ENCODE results near the gene SLAMF7. TPM values are rescaled to one million over a fixed set of nuclear protein-coding genes. Genes with fewer than 3 reads are reported as not detected.

SLAMF7 gene
- total RNA-seq, 4 donors from 2014 or later, result 2.5 to 3.9 (median 2.7) TPM

DNA sequence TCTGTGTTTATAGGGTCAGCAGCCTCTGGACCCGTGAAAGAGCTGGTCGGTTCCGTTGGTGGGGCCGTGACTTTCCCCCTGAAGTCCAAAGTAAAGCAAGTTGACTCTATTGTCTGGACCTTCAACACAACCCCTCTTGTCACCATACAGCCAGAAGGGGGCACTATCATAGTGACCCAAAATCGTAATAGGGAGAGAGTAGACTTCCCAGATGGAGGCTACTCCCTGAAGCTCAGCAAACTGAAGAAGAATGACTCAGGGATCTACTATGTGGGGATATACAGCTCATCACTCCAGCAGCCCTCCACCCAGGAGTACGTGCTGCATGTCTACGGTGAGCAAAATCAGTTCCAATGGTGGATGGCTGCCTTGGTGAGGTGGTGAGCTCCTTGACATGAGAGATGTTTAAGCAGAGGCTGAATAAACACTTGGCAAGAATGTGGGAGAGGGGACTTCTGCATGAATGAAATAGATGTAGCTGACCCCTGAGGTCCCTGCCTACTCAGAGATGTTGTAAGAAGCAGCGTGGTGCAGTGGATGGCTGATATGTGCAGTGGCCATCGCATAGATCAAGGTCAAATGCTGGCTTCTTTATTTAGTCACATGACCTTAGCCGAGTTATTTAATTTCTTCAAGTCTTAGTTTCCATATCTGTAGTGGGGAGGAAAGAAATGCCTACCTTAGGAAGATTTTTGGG is 9.3 kb downstream of the SLAMF7 start:
- no peak overlapping the region for H3K4me3 ChIP-seq
- TF ChIP-seq POLR2A (IDR thresholded peaks at IDR 0.05), result no peak
- TF ChIP-seq, protein P1, sequence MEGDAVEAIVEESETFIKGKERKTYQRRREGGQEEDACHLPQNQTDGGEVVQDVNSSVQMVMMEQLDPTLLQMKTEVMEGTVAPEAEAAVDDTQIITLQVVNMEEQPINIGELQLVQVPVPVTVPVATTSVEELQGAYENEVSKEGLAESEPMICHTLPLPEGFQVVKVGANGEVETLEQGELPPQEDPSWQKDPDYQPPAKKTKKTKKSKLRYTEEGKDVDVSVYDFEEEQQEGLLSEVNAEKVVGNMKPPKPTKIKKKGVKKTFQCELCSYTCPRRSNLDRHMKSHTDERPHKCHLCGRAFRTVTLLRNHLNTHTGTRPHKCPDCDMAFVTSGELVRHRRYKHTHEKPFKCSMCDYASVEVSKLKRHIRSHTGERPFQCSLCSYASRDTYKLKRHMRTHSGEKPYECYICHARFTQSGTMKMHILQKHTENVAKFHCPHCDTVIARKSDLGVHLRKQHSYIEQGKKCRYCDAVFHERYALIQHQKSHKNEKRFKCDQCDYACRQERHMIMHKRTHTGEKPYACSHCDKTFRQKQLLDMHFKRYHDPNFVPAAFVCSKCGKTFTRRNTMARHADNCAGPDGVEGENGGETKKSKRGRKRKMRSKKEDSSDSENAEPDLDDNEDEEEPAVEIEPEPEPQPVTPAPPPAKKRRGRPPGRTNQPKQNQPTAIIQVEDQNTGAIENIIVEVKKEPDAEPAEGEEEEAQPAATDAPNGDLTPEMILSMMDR (IDR thresholded peaks at IDR 0.05), result peak in 1 of 6 experiments; percentile 9
- no peak for DNase-seq
- H3K36me3 ChIP-seq, result no peaks in the 10 kb centered on the region
- H3K27ac ChIP-seq, result no peak overlapping the region
- no peaks in the 10 kb centered on the region for H3K9me3 ChIP-seq
- H3K27me3 ChIP-seq, result no peaks in the 10 kb centered on the region
- H3K4me1 ChIP-seq, result peaks cover 0 to 4% (median 0%) of the 10 kb centered on the region in 4 donors

DNA sequence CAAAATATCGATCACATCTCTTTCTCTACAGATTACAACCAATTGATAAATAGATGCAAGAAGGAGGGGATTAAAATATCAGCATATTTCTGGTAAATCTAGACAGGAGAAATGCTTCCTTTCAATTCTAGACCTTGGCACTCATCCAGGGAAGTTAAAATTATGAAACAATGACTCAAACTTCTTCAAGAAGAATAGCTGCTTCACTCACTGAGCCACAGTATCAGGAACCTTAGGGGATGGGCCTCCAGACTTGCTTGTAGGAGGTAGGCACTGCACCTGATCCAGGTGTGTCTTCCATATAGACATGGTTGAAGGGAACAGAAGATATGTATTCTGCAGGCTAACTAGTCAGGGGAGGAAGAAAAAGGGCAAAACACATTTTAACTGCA is 9.8 kb downstream of the SLAMF7 start:
- no peak overlapping the region for H3K27ac ChIP-seq
- H3K9me3 ChIP-seq, result no peaks in the 10 kb centered on the region
- TF ChIP-seq, protein P1 (IDR thresholded peaks at IDR 0.05), result no peak
- no peak for TF ChIP-seq POLR2A (IDR thresholded peaks at IDR 0.05)
- no peak overlapping the region for H3K4me3 ChIP-seq
- peaks cover 0 to 4% (median 0%) of the 10 kb centered on the region in 4 donors for H3K4me1 ChIP-seq
- DNase-seq, result no peak
- no peaks in the 10 kb centered on the region for H3K27me3 ChIP-seq
- H3K36me3 ChIP-seq, result no peaks in the 10 kb centered on the region

- H3K4me3 ChIP-seq, result no peak overlapping the region
- TF ChIP-seq POLR2A (IDR thresholded peaks at IDR 0.05), result no peak
- TF ChIP-seq, protein P1 (IDR thresholded peaks at IDR 0.05), result no peak
- no peak overlapping the region for H3K27ac ChIP-seq
- no peaks in the 10 kb centered on the region for H3K27me3 ChIP-seq
- H3K4me1 ChIP-seq, result no peaks in the 10 kb centered on the region
- no peaks in the 10 kb centered on the region for H3K36me3 ChIP-seq
- H3K9me3 ChIP-seq, result no peaks in the 10 kb centered on the region
- no peak for DNase-seq
These were observed 11.6 kb downstream of the SLAMF7 start for GRCh38 chr1:160750608-160751007.

DNA sequence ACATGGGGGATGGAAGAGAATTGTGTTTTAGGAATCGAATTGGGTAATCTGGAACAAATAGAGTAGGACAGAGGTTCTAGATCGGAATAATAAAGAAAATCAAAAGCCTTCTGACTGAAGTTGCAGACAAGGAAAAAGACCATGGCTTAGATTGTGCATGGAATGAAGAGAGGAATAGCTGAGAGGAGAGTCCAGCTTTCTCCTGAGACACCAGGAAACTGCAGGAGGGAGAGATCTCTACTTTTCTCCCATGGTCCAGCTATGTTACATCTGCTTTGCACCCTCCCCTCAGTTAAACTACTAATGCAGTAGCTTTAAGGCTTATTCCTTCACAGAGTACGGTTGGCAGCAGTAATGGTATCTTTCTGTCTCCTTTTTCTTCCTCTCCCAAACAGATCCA is 13.4 kb downstream of the SLAMF7 start:
- TF ChIP-seq, protein P1 (IDR thresholded peaks at IDR 0.05), result no peak
- no peak for TF ChIP-seq POLR2A (IDR thresholded peaks at IDR 0.05)
- no peak overlapping the region for H3K27ac ChIP-seq
- DNase-seq, result no peak
- H3K9me3 ChIP-seq, result no peaks in the 10 kb centered on the region
- H3K27me3 ChIP-seq, result no peaks in the 10 kb centered on the region
- no peaks in the 10 kb centered on the region for H3K36me3 ChIP-seq
- no peaks in the 10 kb centered on the region for H3K4me1 ChIP-seq
- no peak overlapping the region for H3K4me3 ChIP-seq

- Histone ChIP-seq H3K36me3 (no peaks in the 10 kb centered on the region), H3K9me3 (no peaks in the 10 kb centered on the region), H3K4me3 (no peak overlapping the region), H3K27me3 (no peaks in the 10 kb centered on the region), H3K4me1 (no peaks in the 10 kb centered on the region), H3K27ac (no peak overlapping the region)
- DNase-seq, result no peak
- TF ChIP-seq, protein P1 (IDR thresholded peaks at IDR 0.05), result no peak
- no peak for TF ChIP-seq POLR2A (IDR thresholded peaks at IDR 0.05)
These were observed 13.9 kb downstream of the SLAMF7 start for GRCh38 chr1:160752924-160753323.

Data from Peyer's patch (tissue), 4 donors.